HG03108 (cell line): ENCODE results near the gene TMEM131L.
"Not testable (repeated sequence)": the region's sequence is repeated elsewhere in the genome, so short reads cannot be mapped to it uniquely, and the experiment has no call there.

Experiments
- ATAC-seq: cut with Tn5 transposase; IDR thresholded peaks from one replicate; pipeline ENCODE4 v1.9.1; 2021; ENCODE audit warnings: moderate library complexity; ENCODE audit not compliant: unreplicated experiment

Gene TMEM131L

GRCh38 chr4:153538487-153539357 lies 72.6 kb downstream of the TMEM131L start:
- ATAC-seq = no peak

GRCh38 chr4:153539422-153539821 lies 73.3 kb downstream of the TMEM131L start:
- ATAC-seq = no peak

- no peak for ATAC-seq
Measured at GRCh38 chr4:153541456-153542096, 75.4 kb downstream of the TMEM131L start.

- no peak for ATAC-seq
Measured at GRCh38 chr4:153542131-153542530, 76.0 kb downstream of the TMEM131L start.

GRCh38 chr4:153542834-153543233 lies 76.7 kb downstream of the TMEM131L start:
- no peak for ATAC-seq

GRCh38 chr4:153543351-153543750 lies 77.2 kb downstream of the TMEM131L start:
- no peak for ATAC-seq

- ATAC-seq = no peak
Measured at GRCh38 chr4:153545822-153546221, 79.7 kb downstream of the TMEM131L start.

GRCh38 chr4:153546280-153546679 lies 80.1 kb downstream of the TMEM131L start:
- no peak for ATAC-seq

- ATAC-seq = no peak
Measured at GRCh38 chr4:153547520-153547919, 81.4 kb downstream of the TMEM131L start.

GRCh38 chr4:153548907-153549306 lies 82.7 kb downstream of the TMEM131L start:
- ATAC-seq = not testable (repeated sequence)

- ATAC-seq = no peak
Measured at GRCh38 chr4:153549405-153549804, 83.2 kb downstream of the TMEM131L start.

GRCh38 chr4:153553155-153553818 lies 87.1 kb downstream of the TMEM131L start:
- no peak for ATAC-seq

GRCh38 chr4:153553819-153554170 lies 87.6 kb downstream of the TMEM131L start:
- no peak for ATAC-seq

GRCh38 chr4:153555730-153556434 lies 89.7 kb downstream of the TMEM131L start:
- ATAC-seq = no peak

- no peak for ATAC-seq
Measured at GRCh38 chr4:153556435-153556815, 90.3 kb downstream of the TMEM131L start.

GRCh38 chr4:153560908-153561307 lies 94.7 kb downstream of the TMEM131L start:
- ATAC-seq = no peak

GRCh38 chr4:153564630-153565525 lies 98.7 kb downstream of the TMEM131L start:
- ATAC-seq = no peak

GRCh38 chr4:153566631-153567150 lies 100.5 kb downstream of the TMEM131L start:
- ATAC-seq = no peak

GRCh38 chr4:153567660-153568059 lies 101.5 kb downstream of the TMEM131L start:
- not testable (repeated sequence) for ATAC-seq
